Mesendoderm (in vitro differentiated cells): ENCODE data around the gene RIT2.

Source experiments
- DNase-seq: peaks from one replicate; pipeline ENCODE4 v3.0.0; 2013
- H2AK5ac ChIP-seq: 2 replicates; pipeline ENCODE4 v1.6.1; 2013; ENCODE audit warnings: low read length, inconsistent platforms
- H2BK120ac ChIP-seq: 2 replicates; pipeline ENCODE4 v1.6.1; 2013; ENCODE audit warnings: low read depth, mild to moderate bottlenecking, low read length, moderate library complexity, mixed read lengths
- H2BK15ac ChIP-seq: replicated peaks from 2 replicates; pipeline ENCODE4 v1.6.1; 2013; ENCODE audit warnings: low read depth, mild to moderate bottlenecking, moderate library complexity
- H2BK5ac ChIP-seq: 2 replicates; pipeline ENCODE4 v1.6.1; 2013; ENCODE audit warnings: low read length, inconsistent platforms
- H3K18ac ChIP-seq: 2 replicates; pipeline ENCODE4 v1.6.1; 2013; ENCODE audit warnings: mild to moderate bottlenecking, low read length, mixed read lengths
- H3K23ac ChIP-seq: one replicate; pipeline ENCODE4 v1.6.1; 2013; ENCODE audit warnings: low read length
- H3K27ac ChIP-seq: 2 replicates; pipeline ENCODE4 v1.5.1; 2013; ENCODE audit warnings: low read depth, mild to moderate bottlenecking, inconsistent platforms, low read length, moderate library complexity
- H3K27me3 ChIP-seq: 2 replicates; pipeline ENCODE4 v1.6.1; 2013; ENCODE audit warnings: low read length, control low read depth, mild to moderate bottlenecking, inconsistent platforms; ENCODE audit not compliant: insufficient read depth, poor library complexity
- H3K36me3 ChIP-seq: 2 replicates; pipeline ENCODE4 v1.6.1; 2013; ENCODE audit warnings: low read length, inconsistent platforms; ENCODE audit not compliant: control insufficient read depth, insufficient read depth
- H3K4ac ChIP-seq: one replicate; pipeline ENCODE4 v1.6.1; 2013; ENCODE audit warnings: low read depth, mild to moderate bottlenecking, low read length, moderate library complexity
- H3K4me1 ChIP-seq: 2 replicates; pipeline ENCODE4 v1.6.1; 2013; ENCODE audit warnings: low read depth, low read length, inconsistent platforms; ENCODE audit not compliant: control insufficient read depth
- H3K4me2 ChIP-seq: 2 replicates; pipeline ENCODE4 v1.6.1; 2013; ENCODE audit warnings: low read length
- H3K4me3 ChIP-seq: 2 replicates; pipeline ENCODE4 v1.5.1; 2013; ENCODE audit warnings: mild to moderate bottlenecking, low read length
- H3K56ac ChIP-seq: one replicate; pipeline ENCODE4 v1.6.1; 2013; ENCODE audit warnings: low read length
- H3K79me1 ChIP-seq: 2 replicates; pipeline ENCODE4 v1.6.1; 2013; ENCODE audit warnings: low read length, inconsistent platforms
- H3K79me2 ChIP-seq: 2 replicates; pipeline ENCODE4 v1.6.1; 2013; ENCODE audit warnings: mild to moderate bottlenecking, low read length; ENCODE audit not compliant: control insufficient read depth, insufficient read depth
- H3K9ac ChIP-seq: 2 replicates; pipeline ENCODE4 v1.6.1; 2013; ENCODE audit warnings: low read length, inconsistent platforms
- H4K5ac ChIP-seq: one replicate; pipeline ENCODE4 v1.6.1; 2013; ENCODE audit warnings: low read length
- H4K8ac ChIP-seq: one replicate; pipeline ENCODE4 v1.6.1; 2013; ENCODE audit warnings: low read depth, mild to moderate bottlenecking, control low read depth, low read length, moderate library complexity
- WGBS: extraction: QIAGEN DNeasy Blood & Tissue Kit; methylation state at CpG from one replicate; pipeline ENCODE4 v1.1.7; 2013; ENCODE audit warnings: low lambda C conversion rate, missing lambda C conversion rate; ENCODE audit not compliant: insufficient coverage; ENCODE audit errors: extremely low coverage; 5-methylcytosine and 5-hydroxymethylcytosine counted together

The RIT2 gene

GRCh38 chr18:42977982-42978637, 137.4 kb downstream of the RIT2 start:
- no peaks in the 10 kb centered on the region for H3K79me1 ChIP-seq
- peak; percentile 86 for DNase-seq
- no peak overlapping the region for H2AK5ac ChIP-seq
- peaks cover 5% of the 10 kb centered on the region for H3K4me1 ChIP-seq
- no peak overlapping the region for H3K4me3 ChIP-seq
- H3K4ac ChIP-seq, result no peak overlapping the region
- no peak overlapping the region for H4K8ac ChIP-seq
- H3K4me2 ChIP-seq, result no peak overlapping the region
- H3K18ac ChIP-seq, result peak overlapping the region; percentile 56
- no peak overlapping the region for H3K23ac ChIP-seq
- peak overlapping the region; percentile 27 for H3K27ac ChIP-seq
- H3K56ac ChIP-seq, result no peak overlapping the region
- H3K9ac ChIP-seq, result no peak overlapping the region
- H2BK120ac ChIP-seq, result no peak overlapping the region
- no peak overlapping the region for H4K5ac ChIP-seq
- H3K79me2 ChIP-seq, result no peaks in the 10 kb centered on the region
- no peak overlapping the region for H2BK15ac ChIP-seq
- H3K36me3 ChIP-seq, result no peaks in the 10 kb centered on the region
- no CpG with 5 or more reads among the region's 4 CpGs for WGBS
- H2BK5ac ChIP-seq, result peak overlapping the region; percentile 28
- H3K27me3 ChIP-seq, result no peaks in the 10 kb centered on the region

- no CpG with 5 or more reads among the region's 3 CpGs for WGBS
- no peak overlapping the region for H2BK15ac ChIP-seq
Observed at GRCh38 chr18:42976869-42977590, 138.5 kb downstream of the RIT2 start.

DNA sequence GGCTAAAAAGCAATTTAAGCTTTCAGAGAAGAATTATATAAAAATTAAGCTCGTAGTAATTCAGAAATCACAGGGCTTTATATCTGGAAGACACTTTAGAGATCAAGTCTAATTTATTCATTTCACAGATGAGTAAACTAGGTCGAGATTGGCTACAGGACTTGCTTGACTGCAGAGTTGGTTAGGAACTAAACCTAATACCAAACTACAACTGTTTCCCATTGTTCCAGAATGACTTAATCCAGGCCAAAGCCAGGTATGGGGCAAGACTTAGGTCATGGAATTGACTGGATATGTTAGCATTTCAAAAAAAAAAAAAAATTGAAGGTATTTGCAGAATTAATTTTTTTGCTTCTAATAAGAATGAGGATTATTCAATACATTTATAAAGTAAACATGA, 146.1 kb downstream of the RIT2 start:
- Histone ChIP-seq H3K4me2 (no peak overlapping the region), H3K79me2 (no peaks in the 10 kb centered on the region), H3K18ac (no peak overlapping the region), H3K79me1 (no peaks in the 10 kb centered on the region), H4K5ac (no peak overlapping the region), H3K23ac (no peak overlapping the region), H3K27ac (no peak overlapping the region), H2BK120ac (no peak overlapping the region), H2BK5ac (no peak overlapping the region), H3K56ac (no peak overlapping the region), H2AK5ac (no peak overlapping the region), H3K36me3 (no peaks in the 10 kb centered on the region), H4K8ac (no peak overlapping the region), H3K4ac (no peak overlapping the region), H3K4me3 (no peak overlapping the region), H3K9ac (no peak overlapping the region), H2BK15ac (no peak overlapping the region), H3K27me3 (no peaks in the 10 kb centered on the region), H3K4me1 (no peaks in the 10 kb centered on the region)
- WGBS, result no CpG with 5 or more reads among the region's 2 CpGs
- no peak for DNase-seq

More at GRCh38 chr18:42976869-42977590, 138.5 kb downstream of the RIT2 start:
- H3K4me2 ChIP-seq, result no peak overlapping the region
- peaks cover 5% of the 10 kb centered on the region for H3K4me1 ChIP-seq
- no peaks in the 10 kb centered on the region for H3K79me2 ChIP-seq
- no peaks in the 10 kb centered on the region for H3K36me3 ChIP-seq
- no peaks in the 10 kb centered on the region for H3K27me3 ChIP-seq
- H3K27ac ChIP-seq, result peak overlapping the region; percentile 67
- H3K4me3 ChIP-seq, result no peak overlapping the region
- H2AK5ac ChIP-seq, result no peak overlapping the region
- peak; percentile 35 for DNase-seq
- H3K18ac ChIP-seq, result peak overlapping the region; percentile 84
- H3K56ac ChIP-seq, result no peak overlapping the region
- H3K23ac ChIP-seq, result no peak overlapping the region
- H2BK120ac ChIP-seq, result peak overlapping the region; percentile 28
- H2BK5ac ChIP-seq, result peak overlapping the region; percentile 83
- H4K5ac ChIP-seq, result no peak overlapping the region
- no peak overlapping the region for H4K8ac ChIP-seq
- H3K4ac ChIP-seq, result no peak overlapping the region
- no peak overlapping the region for H3K9ac ChIP-seq
- no peaks in the 10 kb centered on the region for H3K79me1 ChIP-seq

GRCh38 chr18:42961298-42961697, 154.2 kb downstream of the RIT2 start:
- no peak overlapping the region for H3K4ac ChIP-seq
- H3K36me3 ChIP-seq, result no peaks in the 10 kb centered on the region
- peak overlapping the region; percentile 12 for H4K5ac ChIP-seq
- no peaks in the 10 kb centered on the region for H3K79me1 ChIP-seq
- H2BK5ac ChIP-seq, result no peak overlapping the region
- DNase-seq, result no peak
- H3K18ac ChIP-seq, result no peak overlapping the region
- no peak overlapping the region for H4K8ac ChIP-seq
- no peak overlapping the region for H3K27ac ChIP-seq
- H2BK120ac ChIP-seq, result no peak overlapping the region
- no peak overlapping the region for H3K4me2 ChIP-seq
- no peak overlapping the region for H3K23ac ChIP-seq
- H2AK5ac ChIP-seq, result no peak overlapping the region
- no peak overlapping the region for H3K4me3 ChIP-seq
- WGBS, result no CpG with 5 or more reads among the region's 3 CpGs
- no peaks in the 10 kb centered on the region for H3K27me3 ChIP-seq
- H3K79me2 ChIP-seq, result no peaks in the 10 kb centered on the region
- no peak overlapping the region for H2BK15ac ChIP-seq
- no peak overlapping the region for H3K9ac ChIP-seq
- no peaks in the 10 kb centered on the region for H3K4me1 ChIP-seq
- no peak overlapping the region for H3K56ac ChIP-seq

DNA sequence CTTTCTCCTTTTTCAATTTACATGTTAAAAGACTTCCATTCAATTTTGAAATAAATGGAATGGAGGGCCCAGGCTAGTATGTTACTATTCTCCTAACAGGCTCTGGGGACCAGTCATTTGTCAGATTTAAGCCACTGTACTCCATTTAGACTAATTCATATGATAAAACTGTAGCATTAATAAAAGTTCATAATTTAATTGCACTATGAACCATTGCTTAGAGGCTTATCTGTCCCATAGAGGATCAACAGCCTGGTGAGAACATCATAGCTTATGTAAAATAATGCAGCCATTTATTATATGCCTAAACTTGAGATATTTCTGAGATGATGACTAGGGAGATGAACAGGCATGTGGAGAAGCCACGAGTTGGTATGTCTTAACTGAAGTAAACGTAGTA, 156.0 kb downstream of the RIT2 start:
- Histone ChIP-seq H3K4ac (no peak overlapping the region), H3K4me1 (no peaks in the 10 kb centered on the region), H3K23ac (no peak overlapping the region), H4K5ac (no peak overlapping the region), H2BK15ac (peak overlapping the region; percentile 85), H3K27ac (no peak overlapping the region), H3K79me1 (no peaks in the 10 kb centered on the region), H2AK5ac (no peak overlapping the region), H2BK5ac (no peak overlapping the region), H2BK120ac (no peak overlapping the region), H3K9ac (no peak overlapping the region), H3K4me2 (no peak overlapping the region), H3K4me3 (no peak overlapping the region), H3K56ac (no peak overlapping the region), H3K36me3 (no peaks in the 10 kb centered on the region), H3K79me2 (no peaks in the 10 kb centered on the region), H3K27me3 (no peaks in the 10 kb centered on the region), H4K8ac (no peak overlapping the region), H3K18ac (no peak overlapping the region)
- no peak for DNase-seq
- no CpG with 5 or more reads among the region's 2 CpGs for WGBS
